Endodermal cell (in vitro differentiated cells): ENCODE measurements around the gene PRIM2. TPM values are rescaled to one million over a fixed set of nuclear protein-coding genes. Genes with fewer than 3 reads are reported as not detected.

Experiments used
- DNase-seq: peaks from one replicate; pipeline ENCODE4 v3.0.0-alpha.2; 2017
- H3K27ac ChIP-seq: 2 replicates; pipeline ENCODE4 v1.5.1; 2013; ENCODE audit warnings: mild to moderate bottlenecking, low read depth, low read length, moderate library complexity
- H3K27me3 ChIP-seq: 2 replicates; pipeline ENCODE4 v1.6.1; 2013; ENCODE audit warnings: mild to moderate bottlenecking, low read length, moderate library complexity; ENCODE audit not compliant: insufficient read depth, control insufficient read depth, poor library complexity, severe bottlenecking
- H3K36me3 ChIP-seq: 2 replicates; pipeline ENCODE4 v1.7.0; 2013; ENCODE audit warnings: mild to moderate bottlenecking, low read length, moderate library complexity; ENCODE audit not compliant: control insufficient read depth, insufficient read depth
- H3K4me1 ChIP-seq: one replicate; pipeline ENCODE4 v1.7.0; 2013; ENCODE audit warnings: low read length; ENCODE audit not compliant: control insufficient read depth, insufficient read depth
- H3K4me3 ChIP-seq: 2 replicates; pipeline ENCODE4 v1.5.1; 2013; ENCODE audit warnings: mild to moderate bottlenecking, low read length, moderate library complexity
- H3K9ac ChIP-seq: 2 replicates; pipeline ENCODE4 v1.6.1; 2013; ENCODE audit warnings: mild to moderate bottlenecking, low read length, moderate library complexity; ENCODE audit not compliant: poor library complexity, severe bottlenecking; ENCODE audit errors: extremely low read depth
- H3K9me3 ChIP-seq: 2 replicates; pipeline ENCODE4 v1.6.1; 2013; ENCODE audit warnings: mild to moderate bottlenecking, low read length, moderate library complexity; ENCODE audit not compliant: control insufficient read depth
- H3K27ac Mint-ChIP-seq: 2 replicates; pipeline ENCODE4 v1.8.0; 2020; ENCODE audit warnings: mixed read lengths
- H3K27me3 Mint-ChIP-seq: 2 replicates; pipeline ENCODE4 v1.8.0; 2021; ENCODE audit warnings: mild to moderate bottlenecking, mixed read lengths; ENCODE audit not compliant: insufficient read depth
- H3K36me3 Mint-ChIP-seq: 2 replicates; pipeline ENCODE4 v1.8.0; 2020; ENCODE audit warnings: low read depth, mixed read lengths
- H3K4me1 Mint-ChIP-seq: 2 replicates; pipeline ENCODE4 v1.8.0; 2020; ENCODE audit warnings: mixed read lengths
- H3K4me3 Mint-ChIP-seq: 2 replicates; pipeline ENCODE4 v1.8.0; 2020; ENCODE audit warnings: mild to moderate bottlenecking, moderate library complexity, mixed read lengths
- H3K9me3 Mint-ChIP-seq: 2 replicates; pipeline ENCODE4 v1.8.0; 2020; ENCODE audit warnings: mild to moderate bottlenecking, mixed read lengths
- WGBS, 2 experiments: methylation state at CpG; one replicate each; pipeline versions ENCODE4 v1.1.5 to v1.1.7; 2013; ENCODE audit warnings: missing lambda C conversion rate in 2 of 2, mixed read lengths in 1 of 2; ENCODE audit not compliant: insufficient coverage in 1 of 2, insufficient read length in 1 of 2; 5-methylcytosine and 5-hydroxymethylcytosine counted together
- total RNA-seq, 2 donors: library from RNA; stranded (reverse); fragmentation: NEBNext Ultra II Directional in 1 of 2; extraction: Animal tissue kit (Norgen Biotek cat#: 25700) in 1 of 2; gene quantifications; 2 replicates in 1 of 2; 3 replicates in 1 of 2; pipeline ENCODE4 v1.2.1, GENCODE V29; 2021
- TF ChIP-seq, protein P1 (sequence below): fragments of 200-600 bp; sonication (generic); conservative IDR thresholded peaks from 2 replicates; pipeline ENCODE4 v1.5.0; 2021; ENCODE audit warnings: antibody characterized with exemption, mild to moderate bottlenecking

PRIM2 gene
- total RNA-seq, 2 donors from 2014 or later: 30.9 to 43.1 TPM

- H3K9ac ChIP-seq: no peak overlapping the region
- peaks cover 13% of the 10 kb centered on the region for H3K9me3 ChIP-seq
- 88 to 92% methylated on average over 2 to 3 of the region's 3 CpGs for WGBS, 2 experiments
- no peaks in the 10 kb centered on the region for H3K27me3 ChIP-seq
- TF ChIP-seq, protein P1, sequence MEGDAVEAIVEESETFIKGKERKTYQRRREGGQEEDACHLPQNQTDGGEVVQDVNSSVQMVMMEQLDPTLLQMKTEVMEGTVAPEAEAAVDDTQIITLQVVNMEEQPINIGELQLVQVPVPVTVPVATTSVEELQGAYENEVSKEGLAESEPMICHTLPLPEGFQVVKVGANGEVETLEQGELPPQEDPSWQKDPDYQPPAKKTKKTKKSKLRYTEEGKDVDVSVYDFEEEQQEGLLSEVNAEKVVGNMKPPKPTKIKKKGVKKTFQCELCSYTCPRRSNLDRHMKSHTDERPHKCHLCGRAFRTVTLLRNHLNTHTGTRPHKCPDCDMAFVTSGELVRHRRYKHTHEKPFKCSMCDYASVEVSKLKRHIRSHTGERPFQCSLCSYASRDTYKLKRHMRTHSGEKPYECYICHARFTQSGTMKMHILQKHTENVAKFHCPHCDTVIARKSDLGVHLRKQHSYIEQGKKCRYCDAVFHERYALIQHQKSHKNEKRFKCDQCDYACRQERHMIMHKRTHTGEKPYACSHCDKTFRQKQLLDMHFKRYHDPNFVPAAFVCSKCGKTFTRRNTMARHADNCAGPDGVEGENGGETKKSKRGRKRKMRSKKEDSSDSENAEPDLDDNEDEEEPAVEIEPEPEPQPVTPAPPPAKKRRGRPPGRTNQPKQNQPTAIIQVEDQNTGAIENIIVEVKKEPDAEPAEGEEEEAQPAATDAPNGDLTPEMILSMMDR: no peak
- H3K36me3 ChIP-seq: no peaks in the 10 kb centered on the region
- DNase-seq: no peak
- no peak overlapping the region for H3K4me3 Mint-ChIP-seq
- H3K27ac ChIP-seq: no peak overlapping the region
- peaks cover 36% of the 10 kb centered on the region for H3K9me3 Mint-ChIP-seq
- H3K27me3 Mint-ChIP-seq: peaks cover 6% of the 10 kb centered on the region
- peaks cover 2% of the 10 kb centered on the region for H3K36me3 Mint-ChIP-seq
- H3K4me3 ChIP-seq: no peak overlapping the region
- no peaks in the 10 kb centered on the region for H3K4me1 ChIP-seq
- no peak overlapping the region for H3K27ac Mint-ChIP-seq
- no peaks in the 10 kb centered on the region for H3K4me1 Mint-ChIP-seq
Measured at GRCh38 chr6:57275384-57275783, 42.0 kb upstream of the PRIM2 start.

DNA sequence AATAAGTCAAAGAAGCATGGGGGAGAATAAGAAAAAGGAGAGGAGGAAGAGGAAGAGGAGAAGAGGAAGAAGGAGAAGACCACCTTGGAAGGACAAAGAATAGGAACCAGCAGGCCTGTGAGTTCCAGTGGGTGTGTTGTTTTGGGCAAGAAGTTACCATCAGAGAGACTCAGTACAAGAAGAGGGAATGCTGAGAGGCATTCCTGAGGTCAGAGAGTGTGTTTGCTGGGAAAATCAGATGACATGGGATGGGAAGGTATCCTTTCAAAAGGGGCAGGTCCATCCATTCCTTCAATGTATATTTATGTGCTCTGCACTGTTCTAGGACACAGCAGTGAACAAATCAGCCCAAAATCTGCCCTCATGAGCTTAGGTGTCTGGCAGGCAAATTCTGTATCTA lies 40.5 kb upstream of the PRIM2 start:
- H3K27me3 ChIP-seq: no peaks in the 10 kb centered on the region
- DNase-seq: no peak
- Mint-ChIP-seq H3K4me3 (no peak overlapping the region), H3K36me3 (peaks cover 2% of the 10 kb centered on the region), H3K4me1 (no peaks in the 10 kb centered on the region), H3K9me3 (peaks cover 30% of the 10 kb centered on the region), H3K27me3 (peaks cover 2% of the 10 kb centered on the region), H3K27ac (no peak overlapping the region)
- TF ChIP-seq, protein P1: no peak
- H3K27ac ChIP-seq: no peak overlapping the region
- H3K9me3 ChIP-seq: peaks cover 13% of the 10 kb centered on the region
- no peaks in the 10 kb centered on the region for H3K4me1 ChIP-seq
- H3K9ac ChIP-seq: no peak overlapping the region
- H3K36me3 ChIP-seq: no peaks in the 10 kb centered on the region
- no peak overlapping the region for H3K4me3 ChIP-seq

DNA sequence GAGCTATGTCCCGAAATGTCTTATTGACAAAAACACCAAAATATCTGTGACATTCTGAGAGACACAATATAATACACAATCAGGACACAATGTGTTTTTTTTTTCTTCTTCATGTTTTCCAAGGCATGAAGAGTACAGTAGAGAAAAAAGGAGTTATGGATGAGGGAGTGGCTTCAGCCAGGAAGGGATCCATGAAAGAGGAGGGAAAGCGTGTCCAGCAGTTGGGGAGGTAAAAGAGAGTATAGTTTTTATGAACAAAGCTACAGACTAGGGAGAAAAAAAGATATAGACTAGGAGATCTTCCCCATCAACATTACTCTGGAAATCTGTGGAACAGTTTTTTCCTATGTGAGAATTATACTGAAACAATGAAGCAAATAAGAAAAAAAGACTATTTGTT lies 38.9 kb upstream of the PRIM2 start:
- H3K27me3 ChIP-seq: no peaks in the 10 kb centered on the region
- WGBS, 2 experiments: 92% methylated on average over 2 of the region's 2 CpGs; no CpG with 5 or more reads in 1 of the 2 experiments
- Mint-ChIP-seq H3K27ac (no peak overlapping the region), H3K4me1 (no peaks in the 10 kb centered on the region), H3K36me3 (peaks cover 2% of the 10 kb centered on the region), H3K27me3 (no peaks in the 10 kb centered on the region), H3K4me3 (no peak overlapping the region), H3K9me3 (peaks cover 16% of the 10 kb centered on the region)
- H3K27ac ChIP-seq: no peak overlapping the region
- TF ChIP-seq, protein P1: no peak
- no peak overlapping the region for H3K4me3 ChIP-seq
- H3K36me3 ChIP-seq: no peaks in the 10 kb centered on the region
- peaks cover 13% of the 10 kb centered on the region for H3K9me3 ChIP-seq
- no peak overlapping the region for H3K9ac ChIP-seq
- DNase-seq: no peak
- no peaks in the 10 kb centered on the region for H3K4me1 ChIP-seq
